Fibroblast of lung (primary cell): ENCODE data around the gene PDE9A.

Source experiments
- EZH2 ChIP-seq: IDR thresholded peaks from 2 replicates; pipeline ENCODE4 v1.5.1; 2012; ENCODE audit warnings: low read length, control low read depth, mild to moderate bottlenecking; ENCODE audit errors: missing control alignments
- TF ChIP-seq, protein P1 (sequence below), 2 donors: IDR thresholded peaks in 1 of 2; conservative IDR thresholded peaks in 1 of 2; 1 replicate in 1 of 2; 2 replicates in 1 of 2; pipeline ENCODE4 v1.5.1; 2011 to 2012; ENCODE audit warnings: low read length in 2 of 2, control low read depth in 1 of 2, inconsistent platforms in 1 of 2, low read depth in 1 of 2, mild to moderate bottlenecking in 1 of 2

DNA sequence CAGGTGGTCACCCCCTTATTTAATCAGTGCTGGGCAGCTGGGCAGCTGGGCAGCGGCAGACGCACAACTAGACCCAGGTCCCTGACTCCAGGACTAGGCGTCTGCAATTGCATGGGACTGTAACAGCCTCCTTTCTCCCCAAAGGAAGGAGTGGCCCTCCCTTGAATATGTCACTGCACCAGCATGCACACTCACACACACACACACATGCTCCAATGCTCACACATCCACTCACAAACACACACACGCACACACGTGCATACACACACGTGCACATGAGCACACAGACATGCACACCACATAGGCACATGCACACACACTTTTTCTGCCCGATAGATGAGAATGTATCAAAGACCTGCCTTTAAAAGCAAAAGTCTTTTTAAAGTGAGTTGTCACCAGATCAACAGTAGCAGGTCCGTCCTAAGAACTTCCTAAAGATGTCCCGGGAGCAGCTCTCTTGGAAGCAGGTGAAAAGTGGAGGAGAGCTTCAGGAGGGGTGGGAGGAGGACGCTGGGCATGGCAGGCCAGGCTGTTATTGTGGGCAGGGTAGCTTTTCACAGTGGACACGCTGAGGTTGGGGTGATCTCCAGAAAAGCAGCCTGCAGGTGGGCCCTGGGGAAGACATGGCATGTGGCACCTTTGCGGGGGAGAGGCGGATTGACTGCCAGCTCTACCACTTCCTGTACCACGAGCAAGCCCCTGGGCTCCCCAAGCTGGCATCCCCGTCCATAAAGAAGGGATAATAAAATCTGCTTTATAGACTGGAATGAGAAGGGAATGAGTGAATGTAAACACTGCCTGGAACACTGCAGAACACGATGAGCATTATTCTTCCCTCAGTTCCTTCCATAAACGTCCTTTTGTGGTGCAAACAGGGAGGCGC lies 1.7 kb downstream of the PDE9A start:
- TF ChIP-seq EZH2, result no peak
- TF ChIP-seq, protein P1, sequence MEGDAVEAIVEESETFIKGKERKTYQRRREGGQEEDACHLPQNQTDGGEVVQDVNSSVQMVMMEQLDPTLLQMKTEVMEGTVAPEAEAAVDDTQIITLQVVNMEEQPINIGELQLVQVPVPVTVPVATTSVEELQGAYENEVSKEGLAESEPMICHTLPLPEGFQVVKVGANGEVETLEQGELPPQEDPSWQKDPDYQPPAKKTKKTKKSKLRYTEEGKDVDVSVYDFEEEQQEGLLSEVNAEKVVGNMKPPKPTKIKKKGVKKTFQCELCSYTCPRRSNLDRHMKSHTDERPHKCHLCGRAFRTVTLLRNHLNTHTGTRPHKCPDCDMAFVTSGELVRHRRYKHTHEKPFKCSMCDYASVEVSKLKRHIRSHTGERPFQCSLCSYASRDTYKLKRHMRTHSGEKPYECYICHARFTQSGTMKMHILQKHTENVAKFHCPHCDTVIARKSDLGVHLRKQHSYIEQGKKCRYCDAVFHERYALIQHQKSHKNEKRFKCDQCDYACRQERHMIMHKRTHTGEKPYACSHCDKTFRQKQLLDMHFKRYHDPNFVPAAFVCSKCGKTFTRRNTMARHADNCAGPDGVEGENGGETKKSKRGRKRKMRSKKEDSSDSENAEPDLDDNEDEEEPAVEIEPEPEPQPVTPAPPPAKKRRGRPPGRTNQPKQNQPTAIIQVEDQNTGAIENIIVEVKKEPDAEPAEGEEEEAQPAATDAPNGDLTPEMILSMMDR (conservative IDR thresholded peaks at IDR 0.05 in 1 of 2, IDR thresholded peaks at IDR 0.05 in 1 of 2; ENCODE audit: low read depth in 1 of 2, low read length in 2 of 2), result no peak
